H1 (cell line): ENCODE measurements around the gene PRXL2B. TPM values are rescaled to one million over a fixed set of nuclear protein-coding genes. Genes with fewer than 3 reads are reported as not detected.

Experiments
- CTCF ChIA-PET: fragments of 300-600 bp; sonication (Branson Sonifier 250); formaldehyde crosslinking; loops from one replicate; lab custom pipeline; 2021; ENCODE audit not compliant: partially characterized antibody; lab: Charles Lee
- POLR2A ChIA-PET: fragments of 300-600 bp; sonication (Branson Sonifier 250); formaldehyde crosslinking; loops from one replicate; lab custom pipeline; 2021; ENCODE audit warnings: inconsistent platforms; ENCODE audit not compliant: partially characterized antibody; lab: Charles Lee
- DNase-seq, 2 experiments: peaks; one replicate each; pipeline versions ENCODE4 v3.0.0 to v3.0.0-alpha.2; 2010 to 2022; ENCODE audit warnings: low spot score in 2 of 2, low read depth in 1 of 2, mixed read lengths in 1 of 2
- FAIRE-seq: peaks from 2 replicates; lab custom pipeline; 2011; peaks lifted over from hg19 to GRCh38; lab: Jason Lieb, UNC
- H2AFZ ChIP-seq: 2 replicates; pipeline ENCODE4 v1.8.1; 2012; ENCODE audit warnings: low read length, inconsistent platforms
- H2AK5ac ChIP-seq: 2 replicates; pipeline ENCODE4 v1.6.1; 2013; ENCODE audit warnings: low read depth, low read length
- H2BK120ac ChIP-seq: replicated peaks from 2 replicates; pipeline ENCODE3; 2013; ENCODE audit warnings: low read depth, low read length, inconsistent platforms
- H2BK12ac ChIP-seq: 2 replicates; pipeline ENCODE4 v1.6.1; 2013; ENCODE audit warnings: low read depth, low read length
- H2BK15ac ChIP-seq: 2 replicates; pipeline ENCODE4 v1.6.1; 2013; ENCODE audit warnings: low read length
- H2BK20ac ChIP-seq: 2 replicates; pipeline ENCODE4 v1.6.1; 2013; ENCODE audit warnings: low read length
- H2BK5ac ChIP-seq: 2 replicates; pipeline ENCODE4 v1.6.1; 2013; ENCODE audit warnings: low read depth, low read length
- H3K14ac ChIP-seq: 2 replicates; pipeline ENCODE4 v1.6.1; 2013; ENCODE audit warnings: inconsistent platforms; ENCODE audit not compliant: insufficient read length
- H3K18ac ChIP-seq: 2 replicates; pipeline ENCODE4 v1.6.1; 2013; ENCODE audit warnings: low read length; ENCODE audit errors: extremely low read depth
- H3K23ac ChIP-seq: 2 replicates; pipeline ENCODE4 v1.6.1; 2013; ENCODE audit warnings: inconsistent platforms; ENCODE audit not compliant: insufficient read length
- H3K23me2 ChIP-seq: 2 replicates; pipeline ENCODE4 v1.6.1; 2013; ENCODE audit warnings: low read depth, low read length
- H3K27ac ChIP-seq: 2 replicates; pipeline ENCODE4 v1.6.1; 2011; ENCODE audit warnings: low read depth, low read length, inconsistent platforms
- H3K27me3 ChIP-seq, 4 experiments: replicated peaks in 1 of 4; 1 replicate in 1 of 4; 2 replicates in 3 of 4; pipeline versions ENCODE4 v1.6.1 to v1.8.1; 2011 to 2013; ENCODE audit warnings: low read length in 3 of 4, mild to moderate bottlenecking in 3 of 4, inconsistent platforms in 2 of 4, mixed read lengths in 2 of 4, moderate library complexity in 1 of 4; ENCODE audit not compliant: control insufficient read depth in 3 of 4, insufficient read depth in 3 of 4; ENCODE audit errors: extremely low read depth in 1 of 4
- H3K36me3 ChIP-seq, 4 experiments: 2 replicates each; pipeline versions ENCODE4 v1.6.1 to v1.8.1; 2011 to 2013; ENCODE audit warnings: mild to moderate bottlenecking in 4 of 4, low read length in 3 of 4, moderate library complexity in 2 of 4, control low read depth in 1 of 4, inconsistent platforms in 1 of 4; ENCODE audit not compliant: insufficient read depth in 4 of 4, control insufficient read depth in 2 of 4
- H3K4ac ChIP-seq: replicated peaks from 2 replicates; pipeline ENCODE3; 2013; ENCODE audit warnings: low read length, low read depth, mixed read lengths, inconsistent platforms; ENCODE audit not compliant: insufficient read length
- H3K4me1 ChIP-seq, 4 experiments: replicated peaks in 1 of 4; 1 replicate in 1 of 4; 2 replicates in 3 of 4; pipeline versions ENCODE4 v1.6.1 to v1.8.1; 2011 to 2013; ENCODE audit warnings: low read length in 3 of 4, inconsistent platforms in 2 of 4, mixed read lengths in 1 of 4; ENCODE audit not compliant: insufficient read depth in 4 of 4, control insufficient read depth in 3 of 4
- H3K4me2 ChIP-seq, 2 experiments: 2 replicates each; pipeline versions ENCODE4 v1.6.1 to v1.8.1; 2011 to 2013; ENCODE audit warnings: low read depth in 2 of 2, low read length in 2 of 2, control low read depth in 1 of 2, inconsistent platforms in 1 of 2, mild to moderate bottlenecking in 1 of 2; ENCODE audit not compliant: insufficient read depth in 1 of 2
- H3K4me3 ChIP-seq, 4 experiments: fragments of 200-600, 300-600 bp in 1 of 4; sonication (generic), shearing (Covaris generic), sonication (Bioruptor Twin) in 1 of 4; 2 replicates each; pipeline versions ENCODE4 v1.5.1 to v1.8.1; 2011 to 2016; ENCODE audit warnings: low read length in 4 of 4, low read depth in 3 of 4, control low read depth in 2 of 4, inconsistent platforms in 2 of 4, mild to moderate bottlenecking in 2 of 4, mixed read lengths in 1 of 4, moderate library complexity in 1 of 4; ENCODE audit not compliant: insufficient read depth in 2 of 4; ENCODE audit errors: extremely low read depth in 1 of 4
- H3K56ac ChIP-seq: replicated peaks from 2 replicates; pipeline ENCODE3; 2013; ENCODE audit warnings: low read depth, mild to moderate bottlenecking, mixed read lengths, low read length, inconsistent platforms; ENCODE audit not compliant: insufficient read length
- H3K79me1 ChIP-seq: 2 replicates; pipeline ENCODE4 v1.6.1; 2013; ENCODE audit warnings: low read depth, low read length, control low read depth
- H3K79me2 ChIP-seq, 2 experiments: 2 replicates each; pipeline versions ENCODE4 v1.6.1 to v1.8.1; 2012 to 2013; ENCODE audit warnings: low read length in 2 of 2, mild to moderate bottlenecking in 2 of 2, inconsistent platforms in 1 of 2; ENCODE audit not compliant: insufficient read depth in 2 of 2, control insufficient read depth in 1 of 2
- H3K9ac ChIP-seq, 4 experiments: replicated peaks in 1 of 4; 1 replicate in 1 of 4; 2 replicates in 3 of 4; pipeline versions ENCODE4 v1.6.1 to v1.8.1; 2011 to 2013; ENCODE audit warnings: low read depth in 3 of 4, low read length in 3 of 4, control low read depth in 2 of 4, mild to moderate bottlenecking in 2 of 4, moderate library complexity in 2 of 4, inconsistent platforms in 1 of 4; ENCODE audit errors: extremely low read depth in 1 of 4
- H3K9me3 ChIP-seq, 2 experiments: 2 replicates each; pipeline versions ENCODE4 v1.6.1 to v1.8.1; 2012 to 2013; ENCODE audit warnings: mild to moderate bottlenecking in 2 of 2, moderate library complexity in 2 of 2, control low read depth in 1 of 2, inconsistent platforms in 1 of 2, low read depth in 1 of 2, low read length in 1 of 2, mixed read lengths in 1 of 2; ENCODE audit not compliant: insufficient read depth in 2 of 2
- H4K20me1 ChIP-seq, 2 experiments: replicated peaks in 1 of 2; 2 replicates each; pipeline versions ENCODE3 to v1.8.1; 2011 to 2013; ENCODE audit warnings: inconsistent platforms in 2 of 2, low read length in 2 of 2, mild to moderate bottlenecking in 1 of 2; ENCODE audit not compliant: insufficient read depth in 2 of 2, control insufficient read depth in 1 of 2
- H4K5ac ChIP-seq: 2 replicates; pipeline ENCODE4 v1.6.1; 2013; ENCODE audit warnings: low read length, low read depth, mixed read lengths, inconsistent platforms; ENCODE audit not compliant: insufficient read length
- H4K8ac ChIP-seq: 2 replicates; pipeline ENCODE4 v1.8.0; 2013; ENCODE audit warnings: mild to moderate bottlenecking, moderate library complexity, low read length, inconsistent platforms; ENCODE audit not compliant: insufficient read depth; ENCODE audit errors: extremely low read depth
- H4K91ac ChIP-seq: replicated peaks from 2 replicates; pipeline ENCODE3; 2013; ENCODE audit warnings: low read length, mixed read lengths, inconsistent platforms; ENCODE audit not compliant: insufficient read length
- CTBP2 ChIP-seq: IDR thresholded peaks from 2 replicates; pipeline ENCODE4 v1.7.0; 2011; ENCODE audit warnings: borderline replicate concordance, mild to moderate bottlenecking, moderate library complexity, mixed read lengths, low read length; ENCODE audit not compliant: insufficient read depth, insufficient read length
- HDAC6 ChIP-seq: IDR thresholded peaks from one replicate; pipeline ENCODE4 v1.7.1; 2012; ENCODE audit warnings: low read depth, mild to moderate bottlenecking, inconsistent platforms, low read length, moderate library complexity
- SIRT6 ChIP-seq: IDR thresholded peaks from one replicate; pipeline ENCODE4 v1.7.1; 2012; ENCODE audit warnings: low read length, inconsistent platforms
- USF2 ChIP-seq: IDR thresholded peaks from 2 replicates; pipeline ENCODE4 v1.6.1; 2011; ENCODE audit warnings: low read length, improper control_type of control experiment
- WGBS, 2 experiments: shearing (Covaris generic) in 1 of 2; methylation state at CpG; one replicate each; pipeline versions ENCODE4 v1.1.6 to v1.1.7; 2013 to 2015; ENCODE audit warnings: low lambda C conversion rate in 2 of 2, mixed read lengths in 2 of 2, inconsistent platforms in 1 of 2, low coverage in 1 of 2, missing lambda C conversion rate in 1 of 2; ENCODE audit not compliant: insufficient replicate concordance in 2 of 2, insufficient coverage in 1 of 2, insufficient read length in 1 of 2; ENCODE audit errors: extremely low coverage in 1 of 2, missing lambda C conversion rate in 1 of 2; 5-methylcytosine and 5-hydroxymethylcytosine counted together
- polyA plus RNA-seq, 7 experiments: library from polyadenylated mRNA; depleted of rRNA in 3 of 7; stranded (reverse) in 5 of 7; unstranded in 2 of 7; fragments of >200 nt in 5 of 7; fragments of 200-250 nt in 2 of 7; gene quantifications; 1 replicate in 5 of 7; 2 replicates in 1 of 7; 4 replicates in 1 of 7; pipeline versions ENCODE4 v1.2.1 to v1.2.3, GENCODE V29; 2011 to 2013; ENCODE audit warnings: missing spikeins in 2 of 7, mixed read lengths in 2 of 7
- total RNA-seq: library from RNA; stranded (reverse); fragmentation: NEBNext Ultra II Directional; extraction: Animal tissue kit (Norgen Biotek cat#: 25700); gene quantifications from 2 replicates; pipeline ENCODE4 v1.2.1, GENCODE V29; 2021

The PRXL2B gene
- total and polyA plus RNA-seq, 2 of the 8 experiments (the other 6 are each of a cell fraction or from before 2014, with no cell fraction given) = 35.3 to 46.0 TPM

- TF ChIP-seq HDAC6 (no peak), CTBP2 (no peak), USF2 (no peak), SIRT6 (no peak)
- TF ChIP-seq, all 59 proteins: peak for 0
- Histone ChIP-seq H3K79me2 (no peaks in the 10 kb centered on the region), H3K4me3 (no peak overlapping the region), H2BK12ac (peak overlapping the region; percentile 84; the same call in 1 of the 2 replicates), H2AK5ac (peak overlapping the region; percentile 89; the same call in 1 of the 2 replicates), H2BK120ac (no peak overlapping the region), H2AFZ (no peak overlapping the region), H3K56ac (no peak overlapping the region), H3K79me1 (no peaks in the 10 kb centered on the region), H4K20me1 (no peaks in the 10 kb centered on the region), H3K27me3 (peaks cover 0 to 21% (median 13%) of the 10 kb centered on the region in 4 experiments; a peak in 5 of 7 replicates), H3K27ac (no peak overlapping the region), H3K9me3 (no peaks in the 10 kb centered on the region), H4K91ac (peak overlapping the region; percentile 93), H3K9ac (no peak overlapping the region), H3K4me2 (peak overlapping the region; percentile 13 to 40; a peak in 2 of 4 replicates), H3K14ac (no peak overlapping the region), H3K4me1 (peaks cover 0 to 33% (median 30%) of the 10 kb centered on the region in 4 experiments; a peak in 6 of 7 replicates), H3K4ac (peak overlapping the region; percentile 78), H3K36me3 (no peaks in the 10 kb centered on the region), H4K8ac (peak overlapping the region; percentile 86; the same call in 1 of the 2 replicates), H3K23me2 (peaks cover 10% of the 10 kb centered on the region; the same call in 1 of the 2 replicates), H2BK5ac (no peak overlapping the region; the same call in 1 of the 2 replicates), H2BK20ac (peak overlapping the region; percentile 13; the same call in 1 of the 2 replicates), H3K18ac (peak overlapping the region; percentile 51), H4K5ac (no peak overlapping the region), H2BK15ac (peak overlapping the region; percentile 81; the same call in 1 of the 2 replicates), H3K23ac (no peak overlapping the region)
- no peak for FAIRE-seq
- ChIA-PET POLR2A (interaction anchor here (1.4 to 1.5 kb wide), 3 partner anchors 9 to 97 kb away, joined by 3 to 6 read pairs (median 4); partner anchors contain the start of gene PANK4), CTCF (interaction anchor here (0.6 to 3.3 kb wide), 6 partner anchors 10 to 228 kb away, joined by 3 to 16 read pairs (median 3); no protein-coding TSS in a partner anchor)
- no peak for DNase-seq
- 87% methylated on average over 23 of the region's 26 CpGs; no CpG with 5 or more reads in 1 of the 2 experiments for WGBS, 2 experiments
These were observed 42.3 kb upstream of the PRXL2B start for GRCh38 chr1:2544093-2544874.
